Right lobe of liver (tissue), 6 donors: ENCODE results near the gene LMLN. TPM values are rescaled to one million over a fixed set of nuclear protein-coding genes. Genes with fewer than 3 reads are reported as not detected.

Experiments used
- ATAC-seq, 4 donors: fragments of 200-7000 bp; cut with Tn5 transposase; one replicate each; pipeline ENCODE4 v1.9.1; 2020; ENCODE audit warnings: mild to moderate bottlenecking in 4 of 4, moderate library complexity in 4 of 4
- DNase-seq, 3 donors: peaks; one replicate each; pipeline ENCODE4 v3.0.0-alpha.2; 2020
- H3K27ac ChIP-seq, 3 donors: fragments of 200-600 bp; one replicate each; pipeline ENCODE4 v1.8.0; 2022
- H3K27me3 ChIP-seq, 2 donors: fragments of 200-600 bp; one replicate each; pipeline ENCODE4 v1.8.0; 2022
- H3K36me3 ChIP-seq, 4 donors: fragments of 200-600 bp; sonication (generic) in 1 of 4; one replicate each; pipeline versions ENCODE4 v1.5.1 to v1.8.0; 2017 to 2022; ENCODE audit warnings: control low read depth in 1 of 4
- H3K4me1 ChIP-seq, 4 donors: fragments of 200-600 bp; sonication (generic) in 1 of 4; one replicate each; pipeline versions ENCODE4 v1.5.1 to v1.8.0; 2017 to 2022; ENCODE audit warnings: control low read depth in 1 of 4
- H3K4me3 ChIP-seq, 3 donors: fragments of 200-600 bp; one replicate each; pipeline ENCODE4 v1.8.0; 2022
- H3K9me3 ChIP-seq, 4 donors: fragments of 200-600 bp; sonication (generic) in 1 of 4; one replicate each; pipeline versions ENCODE4 v1.5.1 to v1.8.0; 2017 to 2022; ENCODE audit warnings: control low read depth in 1 of 4
- CTCF ChIP-seq, 4 donors: fragments of 200-600 bp in 3 of 4; fragments of 450-650 bp in 1 of 4; IDR thresholded peaks; one replicate each; pipeline versions ENCODE4 v1.5.1 to v1.8.0; 2016 to 2022; ENCODE audit warnings: antibody characterized with exemption in 4 of 4, mild to moderate bottlenecking in 2 of 4
- POLR2A ChIP-seq: fragments of 450-650 bp; IDR thresholded peaks from one replicate; pipeline ENCODE4 v1.6.1; 2017; ENCODE audit warnings: antibody characterized with exemption, mild to moderate bottlenecking
- WGBS: methylation state at CpG from one replicate; pipeline ENCODE4 v1.1.6; 2018; ENCODE audit warnings: low coverage, low lambda C conversion rate; ENCODE audit not compliant: insufficient coverage; ENCODE audit errors: missing lambda C conversion rate; 5-methylcytosine and 5-hydroxymethylcytosine counted together
- intact Hi-C, 2 donors: fragments of 100-400 bp; cut with DNase I; formaldehyde crosslinking; loops; one replicate each; pipeline versions ENCODE4 v1.11.2 to v1.14.1; 2022
- total RNA-seq, 6 experiments: library from RNA; depleted of rRNA in 2 of 6; stranded (reverse); fragments of >200 nt in 2 of 6; fragmentation: NEBNext Ultra II Directional in 3 of 6; extraction: Animal tissue kit (Norgen Biotek cat#: 25700) in 3 of 6; gene quantifications; one replicate each; pipeline versions ENCODE4 v1.1.0 to v1.2.4, GENCODE V29; 2016 to 2023
- donor health status: DM: no; HTN: yes; CAD: no.
- donor health status: DM: no; HTN: no; CAD: no.
- donor health status: DM: no; HTN: no; CAD: no.
- donor health status: DM: no; HTN: yes; CAD: no.
- donor health status: DM: no; HTN: yes; CAD: no.

LMLN gene
- total RNA-seq, 6 experiments from 2014 or later, result 1.5 to 3.2 (median 2.4) TPM

GRCh38 chr3:198027045-198027798, 67.2 kb downstream of the LMLN start:
- intact Hi-C loops, result no loop called here
- TF ChIP-seq CTCF (IDR thresholded peaks at IDR 0.05) (no peak), POLR2A (no peak)
- DNase-seq (no peak), ATAC-seq (peak in 1 of 4 donors; percentile 17)
- 75% methylated on average over 17 of the region's 17 CpGs for WGBS
- no peaks in the 10 kb centered on the region for H3K9me3 ChIP-seq
- H3K36me3 ChIP-seq, result peaks cover 0 to 2% (median 0%) of the 10 kb centered on the region in 4 donors
- H3K27ac ChIP-seq, result peak overlapping the region in 2 of 3 donors; percentile 21 to 24
- H3K4me3 ChIP-seq, result no peak overlapping the region
- no peaks in the 10 kb centered on the region for H3K27me3 ChIP-seq
- H3K4me1 ChIP-seq, result no peaks in the 10 kb centered on the region

- Histone ChIP-seq H3K4me1 (no peaks in the 10 kb centered on the region), H3K4me3 (no peak overlapping the region), H3K27ac (peak overlapping the region in 2 of 3 donors; percentile 21 to 24), H3K27me3 (no peaks in the 10 kb centered on the region), H3K36me3 (peaks cover 0 to 2% (median 0%) of the 10 kb centered on the region in 4 donors), H3K9me3 (no peaks in the 10 kb centered on the region)
- intact Hi-C loops, result no loop called here
- TF ChIP-seq POLR2A (no peak), CTCF (IDR thresholded peaks at IDR 0.05) (no peak)
- ATAC-seq, result peak; percentile 52 to 63 (median 60)
- DNase-seq, result no peak
- WGBS, result 65% methylated on average over 13 of the region's 13 CpGs
Observed at GRCh38 chr3:198027799-198028390, 67.9 kb downstream of the LMLN start.

- Histone ChIP-seq H3K27ac (no peak overlapping the region), H3K9me3 (no peaks in the 10 kb centered on the region), H3K27me3 (no peaks in the 10 kb centered on the region), H3K36me3 (peaks cover 0 to 2% (median 0%) of the 10 kb centered on the region in 4 donors), H3K4me3 (no peak overlapping the region), H3K4me1 (no peaks in the 10 kb centered on the region)
- no peak for ATAC-seq
- no peak for DNase-seq
- TF ChIP-seq CTCF (IDR thresholded peaks at IDR 0.05) (no peak), POLR2A (no peak)
- intact Hi-C loops, result no loop called here
- 85% methylated on average over 6 of the region's 6 CpGs for WGBS
Observed at GRCh38 chr3:198028718-198029117, 68.7 kb downstream of the LMLN start.

- Histone ChIP-seq H3K9me3 (no peaks in the 10 kb centered on the region), H3K36me3 (peaks cover 0 to 2% (median 0%) of the 10 kb centered on the region in 4 donors), H3K4me1 (no peaks in the 10 kb centered on the region), H3K4me3 (no peak overlapping the region), H3K27me3 (no peaks in the 10 kb centered on the region), H3K27ac (no peak overlapping the region)
- ATAC-seq (peak in 2 of 4 donors; percentile 22 to 41), DNase-seq (no peak)
- no peak for TF ChIP-seq POLR2A
- TF ChIP-seq CTCF (IDR thresholded peaks at IDR 0.05), result no peak
- 80% methylated on average over 8 of the region's 8 CpGs for whole genome bisulfite sequencing
- intact Hi-C loops, result no loop called here
Observed at GRCh38 chr3:198030125-198030524, 70.1 kb downstream of the LMLN start.
